ENCODE results near the gene ARFIP2. TPM values are rescaled to one million over a fixed set of nuclear protein-coding genes. Genes with fewer than 3 reads are reported as not detected.
"Not testable (repeated sequence)": the region's sequence is repeated elsewhere in the genome, so short reads cannot be mapped to it uniquely, and the experiment has no call there.

The ARFIP2 gene
- polyA plus RNA-seq, 1 experiment, result 103 TPM

DNA sequence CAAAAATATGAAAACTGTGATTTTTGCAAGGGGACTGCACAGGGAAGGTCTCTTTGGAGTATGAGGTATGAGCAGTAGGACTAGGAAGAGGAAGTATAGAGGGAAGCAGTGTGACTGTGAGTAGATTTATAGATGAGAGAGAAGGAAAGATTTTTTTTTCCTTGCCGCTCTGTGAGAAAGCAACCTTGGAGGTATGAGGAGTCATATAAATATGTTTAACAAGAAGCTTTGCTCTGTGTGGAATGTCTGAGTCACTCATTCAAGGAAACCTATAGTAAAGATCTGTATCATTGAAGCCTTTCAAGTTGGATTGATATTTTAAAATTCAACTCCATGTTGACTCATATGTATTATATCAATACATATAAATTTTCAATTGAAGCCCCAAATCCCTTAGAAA is 42.1 kb upstream of the ARFIP2 start:
- no peak for DNase-seq (ENCODE audit: low read depth)
- Histone ChIP-seq H3K27me3 (ENCODE audit: control insufficient read depth, insufficient read depth, low read length) (no peaks in the 10 kb centered on the region), H3K4me3 (ENCODE audit: low read depth, low read length) (no peak overlapping the region), H3K36me3 (ENCODE audit: control insufficient read depth, insufficient read depth, low read length) (peaks cover 2% of the 10 kb centered on the region; the same call in 1 of the 2 replicates)
- ChIA-PET POLR2A (no interaction called here), CTCF (interaction anchor here (1.4 to 3.7 kb wide), 4 partner anchors 8 to 183 kb away, joined by 3 to 15 read pairs (median 6); partner anchors contain the start of gene MRPL17)
- TF ChIP-seq, protein P1, sequence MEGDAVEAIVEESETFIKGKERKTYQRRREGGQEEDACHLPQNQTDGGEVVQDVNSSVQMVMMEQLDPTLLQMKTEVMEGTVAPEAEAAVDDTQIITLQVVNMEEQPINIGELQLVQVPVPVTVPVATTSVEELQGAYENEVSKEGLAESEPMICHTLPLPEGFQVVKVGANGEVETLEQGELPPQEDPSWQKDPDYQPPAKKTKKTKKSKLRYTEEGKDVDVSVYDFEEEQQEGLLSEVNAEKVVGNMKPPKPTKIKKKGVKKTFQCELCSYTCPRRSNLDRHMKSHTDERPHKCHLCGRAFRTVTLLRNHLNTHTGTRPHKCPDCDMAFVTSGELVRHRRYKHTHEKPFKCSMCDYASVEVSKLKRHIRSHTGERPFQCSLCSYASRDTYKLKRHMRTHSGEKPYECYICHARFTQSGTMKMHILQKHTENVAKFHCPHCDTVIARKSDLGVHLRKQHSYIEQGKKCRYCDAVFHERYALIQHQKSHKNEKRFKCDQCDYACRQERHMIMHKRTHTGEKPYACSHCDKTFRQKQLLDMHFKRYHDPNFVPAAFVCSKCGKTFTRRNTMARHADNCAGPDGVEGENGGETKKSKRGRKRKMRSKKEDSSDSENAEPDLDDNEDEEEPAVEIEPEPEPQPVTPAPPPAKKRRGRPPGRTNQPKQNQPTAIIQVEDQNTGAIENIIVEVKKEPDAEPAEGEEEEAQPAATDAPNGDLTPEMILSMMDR (IDR thresholded peaks at IDR 0.05; ENCODE audit: insufficient read depth, low read depth, low read length), result no peak

DNA sequence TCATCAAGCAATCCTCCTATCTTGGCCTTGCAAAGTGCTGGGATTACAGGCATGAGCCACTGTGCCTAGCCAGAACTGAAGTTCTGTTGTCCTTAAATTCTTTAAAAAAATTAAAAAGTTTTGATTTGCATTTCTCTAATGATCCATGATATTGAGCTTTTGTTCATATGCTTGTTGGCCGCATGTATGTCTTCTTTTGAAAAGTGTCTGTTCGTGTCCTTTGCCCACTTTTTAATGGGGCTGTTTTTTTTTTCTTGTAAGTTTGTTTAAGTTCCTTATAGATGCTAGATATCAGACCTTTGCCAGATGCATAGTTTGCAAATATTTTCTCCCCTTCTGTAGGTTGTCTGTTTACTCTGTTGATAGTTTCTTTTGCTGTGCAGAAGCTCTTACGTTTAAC is 40.8 kb upstream of the ARFIP2 start:
- DNase-seq (ENCODE audit: low read depth); POLR2A ChIA-PET; H3K4me3 ChIP-seq (ENCODE audit: low read depth, low read length); H3K36me3 ChIP-seq (ENCODE audit: control insufficient read depth, insufficient read depth, low read length); H3K27me3 ChIP-seq (ENCODE audit: control insufficient read depth, insufficient read depth, low read length): not testable (repeated sequence)
- CTCF ChIA-PET, result interaction anchor here (1.4 to 3.7 kb wide), 3 partner anchors 9 to 161 kb away, joined by 3 to 15 read pairs (median 4); partner anchors contain the start of gene MRPL17

DNA sequence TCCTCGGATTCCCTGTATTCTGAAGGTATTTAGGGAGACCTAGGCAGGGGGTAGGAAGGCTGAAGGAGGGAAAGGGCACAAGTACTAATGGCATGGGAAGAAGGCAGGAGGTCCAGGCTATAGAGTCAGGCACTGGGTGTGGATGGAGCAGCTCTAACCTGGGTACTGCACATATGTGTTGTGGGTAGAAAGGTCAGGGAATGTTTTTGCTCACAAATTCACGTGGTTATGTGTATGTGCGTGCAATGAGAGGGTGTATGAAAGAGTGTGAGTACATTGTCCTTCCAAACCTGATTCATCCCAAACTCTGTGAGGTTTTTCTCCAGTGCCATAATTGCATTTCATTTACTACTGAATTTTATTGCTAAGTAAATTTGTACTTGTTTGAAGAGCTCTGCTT is 39.1 kb upstream of the ARFIP2 start:
- no peak overlapping the region for H3K4me3 ChIP-seq (ENCODE audit: low read depth, low read length)
- ChIA-PET CTCF (interaction anchor here (1.4 kb wide), 1 partner anchor 11 kb away, joined by 7 read pairs; no protein-coding TSS in a partner anchor), POLR2A (no interaction called here)
- no peak for DNase-seq (ENCODE audit: low read depth)
- TF ChIP-seq, protein P1 (IDR thresholded peaks at IDR 0.05; ENCODE audit: insufficient read depth, low read depth, low read length), result no peak
- H3K27me3 ChIP-seq (ENCODE audit: control insufficient read depth, insufficient read depth, low read length), result no peaks in the 10 kb centered on the region
- H3K36me3 ChIP-seq (ENCODE audit: control insufficient read depth, insufficient read depth, low read length), result peaks cover 2% of the 10 kb centered on the region

DNA sequence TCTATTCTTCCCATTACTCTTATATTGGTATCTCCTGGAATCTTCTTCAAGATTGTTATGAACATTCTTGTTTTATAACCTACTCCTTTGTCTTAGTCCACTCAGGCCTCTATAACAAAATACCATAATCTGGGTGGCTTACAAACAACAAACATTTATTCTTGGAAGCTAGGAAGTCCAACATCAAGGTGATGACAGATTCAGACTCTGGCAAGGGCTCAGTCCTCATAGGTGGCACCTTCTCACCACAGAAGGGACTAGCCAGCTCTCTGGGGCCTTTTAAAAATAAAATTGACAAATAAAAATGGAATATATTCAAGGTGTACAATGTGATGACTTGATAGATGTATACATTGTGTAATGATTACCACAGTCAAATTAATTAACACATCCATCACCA is 35.7 kb upstream of the ARFIP2 start:
- Histone ChIP-seq H3K27me3 (ENCODE audit: control insufficient read depth, insufficient read depth, low read length) (no peaks in the 10 kb centered on the region), H3K4me3 (ENCODE audit: low read depth, low read length) (no peak overlapping the region), H3K36me3 (ENCODE audit: control insufficient read depth, insufficient read depth, low read length) (peaks cover 4% of the 10 kb centered on the region)
- ChIA-PET POLR2A (no interaction called here), CTCF (interaction anchor here (1.2 kb wide), 1 partner anchor 139 kb away, joined by 3 read pairs; no protein-coding TSS in a partner anchor)
- DNase-seq (ENCODE audit: low read depth), result no peak
- TF ChIP-seq, protein P1 (IDR thresholded peaks at IDR 0.05; ENCODE audit: insufficient read depth, low read depth, low read length), result no peak

DNA sequence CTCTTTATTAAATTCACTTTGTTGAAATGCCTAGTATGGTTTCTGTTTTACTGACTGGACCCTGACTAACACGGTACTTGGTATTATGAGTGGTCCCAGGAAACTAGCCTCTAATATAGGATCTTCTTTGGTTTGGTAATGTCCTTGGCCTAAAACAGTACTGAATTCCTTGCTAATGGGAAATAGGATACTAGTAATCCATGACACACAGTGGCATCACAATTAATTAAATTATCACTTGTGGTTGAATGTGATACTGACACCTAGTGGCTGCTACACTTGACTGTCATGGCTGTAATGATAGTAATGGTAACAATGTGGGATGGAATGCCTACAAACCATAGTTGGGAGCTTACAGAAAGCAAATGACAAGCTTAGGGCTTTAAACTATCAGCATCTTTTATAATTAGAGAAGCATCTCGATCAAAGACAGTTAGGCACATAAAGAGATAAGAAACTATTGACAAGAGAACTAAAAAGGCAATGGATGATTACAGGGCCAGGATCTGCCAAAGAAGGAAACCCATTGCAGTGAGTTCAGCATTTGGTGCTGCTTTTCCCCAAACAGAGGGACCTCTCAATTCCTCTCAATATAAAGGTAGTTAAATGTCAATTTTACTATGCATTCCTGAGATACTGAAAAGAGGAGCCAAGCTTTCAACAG is 24.6 kb upstream of the ARFIP2 start:
- Histone ChIP-seq H3K4me3 (ENCODE audit: low read depth, low read length) (no peak overlapping the region), H3K27me3 (ENCODE audit: control insufficient read depth, insufficient read depth, low read length) (no peaks in the 10 kb centered on the region), H3K36me3 (ENCODE audit: control insufficient read depth, insufficient read depth, low read length) (no peaks in the 10 kb centered on the region)
- ChIA-PET CTCF (interaction anchor here (0.6 to 3.7 kb wide), 23 partner anchors 12 to 265 kb away, joined by 3 to 28 read pairs (median 3); partner anchors contain the start of genes SMPD1 and TRIM3), POLR2A (no interaction called here)
- TF ChIP-seq, protein P1 (IDR thresholded peaks at IDR 0.05; ENCODE audit: insufficient read depth, low read depth, low read length), result peak; percentile 66
- peak; percentile 27 for DNase-seq (ENCODE audit: low read depth)

All from BJ (cell line).